HepG2 (cell line): ENCODE data around the gene ANXA6. TPM values are rescaled to one million over a fixed set of nuclear protein-coding genes. Genes with fewer than 3 reads are reported as not detected.

Experiments used
- FOSL1 ChIP-seq: sonication (generic); formaldehyde crosslinking; IDR thresholded peaks from 2 replicates; pipeline ENCODE4 v1.9.0; 2021; ENCODE audit warnings: missing genetic modification reagents, borderline replicate concordance
- HNF4G ChIP-seq, 2 experiments: sonication (generic) in 1 of 2; formaldehyde crosslinking in 1 of 2; IDR thresholded peaks; 2 replicates each; pipeline versions ENCODE4 v1.4.0 to v1.6.1; 2011 to 2020; ENCODE audit warnings: borderline replicate concordance in 2 of 2, low read depth in 2 of 2, mild to moderate bottlenecking in 2 of 2, low read length in 1 of 2, missing genetic modification reagents in 1 of 2, moderate library complexity in 1 of 2
- JUNB ChIP-seq: sonication (generic); formaldehyde crosslinking; IDR thresholded peaks from 2 replicates; pipeline ENCODE4 v1.8.0; 2022; ENCODE audit warnings: missing genetic modification reagents, mild to moderate bottlenecking, borderline replicate concordance
- MEF2D ChIP-seq: sonication (generic); formaldehyde crosslinking; IDR thresholded peaks from 2 replicates; pipeline ENCODE4 v1.5.1; 2020; ENCODE audit warnings: mild to moderate bottlenecking, missing genetic modification reagents
- NFE2L1 ChIP-seq: sonication (generic); formaldehyde crosslinking; IDR thresholded peaks from 2 replicates; pipeline ENCODE4 v1.4.0; 2020; ENCODE audit warnings: missing genetic modification reagents, mild to moderate bottlenecking, borderline replicate concordance
- NR1H2 ChIP-seq: sonication (generic); formaldehyde crosslinking; IDR thresholded peaks from 2 replicates; pipeline ENCODE4 v1.8.1; 2022; ENCODE audit warnings: low read depth, missing genetic modification reagents, borderline replicate concordance
- RBFOX2 ChIP-seq: fragments of 200-400 bp; formaldehyde crosslinking; IDR thresholded peaks from 2 replicates; pipeline ENCODE4 v1.6.1; 2017; ENCODE audit warnings: low read depth, mild to moderate bottlenecking, low read length
- RCOR2 ChIP-seq: IDR thresholded peaks from 2 replicates; pipeline ENCODE4 v1.6.1; 2016; ENCODE audit warnings: missing biosample characterization, missing genetic modification reagents
- RFXAP ChIP-seq: sonication (generic); formaldehyde crosslinking; IDR thresholded peaks from 2 replicates; pipeline ENCODE4 v1.4.0; 2020; ENCODE audit warnings: missing genetic modification reagents, borderline replicate concordance
- SOX6 ChIP-seq, 2 experiments: fragments of 450-650 bp in 1 of 2; sonication (generic) in 1 of 2; formaldehyde crosslinking in 1 of 2; IDR thresholded peaks; 2 replicates each; pipeline versions ENCODE4 v1.4.0 to v1.6.1; 2017 to 2020; ENCODE audit warnings: antibody characterized with exemption in 1 of 2, mild to moderate bottlenecking in 1 of 2, missing genetic modification reagents in 1 of 2
- SPEN ChIP-seq: sonication (generic); formaldehyde crosslinking; IDR thresholded peaks from 2 replicates; pipeline ENCODE4 v1.5.1; 2020; ENCODE audit warnings: low read depth, mild to moderate bottlenecking, missing genetic modification reagents
- THYN1 ChIP-seq: sonication (generic); formaldehyde crosslinking; IDR thresholded peaks from 2 replicates; pipeline ENCODE4 v1.8.1; 2023; ENCODE audit warnings: low read depth, mild to moderate bottlenecking, moderate library complexity, missing genetic modification reagents, borderline replicate concordance
- YEATS2 ChIP-seq: sonication (generic); formaldehyde crosslinking; IDR thresholded peaks from 2 replicates; pipeline ENCODE4 v1.4.0; 2020; ENCODE audit warnings: missing genetic modification reagents, borderline replicate concordance
- ZFP36L1 ChIP-seq: sonication (generic); formaldehyde crosslinking; IDR thresholded peaks from 2 replicates; pipeline ENCODE4 v1.8.0; 2022; ENCODE audit warnings: mild to moderate bottlenecking, missing genetic modification reagents, moderate library complexity
- ZFP82 ChIP-seq: sonication (generic); formaldehyde crosslinking; IDR thresholded peaks from 2 replicates; pipeline ENCODE4 v1.5.1; 2020; ENCODE audit warnings: mild to moderate bottlenecking, missing genetic modification reagents, borderline replicate concordance
- ZNF136 ChIP-seq: sonication (generic); formaldehyde crosslinking; IDR thresholded peaks from 2 replicates; pipeline ENCODE4 v1.8.1; 2022; ENCODE audit warnings: low read depth, mild to moderate bottlenecking, moderate library complexity, missing genetic modification reagents
- ZNF224 ChIP-seq: sonication (generic); formaldehyde crosslinking; IDR thresholded peaks from 2 replicates; pipeline ENCODE4 v1.5.0; 2020; ENCODE audit warnings: mild to moderate bottlenecking, missing genetic modification reagents
- ZNF280B ChIP-seq: sonication (generic); formaldehyde crosslinking; IDR thresholded peaks from 2 replicates; pipeline ENCODE4 v1.5.0; 2020; ENCODE audit warnings: missing genetic modification reagents, mild to moderate bottlenecking, borderline replicate concordance
- ZNF292 ChIP-seq: sonication (generic); formaldehyde crosslinking; IDR thresholded peaks from 2 replicates; pipeline ENCODE4 v1.8.1; 2022; ENCODE audit warnings: mild to moderate bottlenecking, low read depth, missing genetic modification reagents, borderline replicate concordance
- ZNF33A ChIP-seq: sonication (generic); formaldehyde crosslinking; IDR thresholded peaks from 2 replicates; pipeline ENCODE4 v1.5.1; 2020; ENCODE audit warnings: missing genetic modification reagents, mild to moderate bottlenecking, moderate library complexity, borderline replicate concordance
- ZNF343 ChIP-seq: sonication (generic); formaldehyde crosslinking; IDR thresholded peaks from 2 replicates; pipeline ENCODE4 v1.4.0; 2020; ENCODE audit warnings: mild to moderate bottlenecking, missing genetic modification reagents
- ZNF496 ChIP-seq: sonication (generic); formaldehyde crosslinking; IDR thresholded peaks from 2 replicates; pipeline ENCODE4 v1.8.1; 2023; ENCODE audit warnings: mild to moderate bottlenecking, moderate library complexity, missing genetic modification reagents; ENCODE audit not compliant: insufficient replicate concordance
- ZNF576 ChIP-seq: sonication (generic); formaldehyde crosslinking; IDR thresholded peaks from 2 replicates; pipeline ENCODE4 v1.4.0; 2020; ENCODE audit warnings: mild to moderate bottlenecking, missing genetic modification reagents
- ZNF614 ChIP-seq: IDR thresholded peaks from 2 replicates; pipeline ENCODE4 v1.6.1; 2018; ENCODE audit warnings: missing biosample characterization, missing genetic modification reagents, inconsistent platforms, borderline replicate concordance
- polyA plus RNA-seq, 8 experiments: library from polyadenylated mRNA; depleted of rRNA in 3 of 8; stranded (reverse) in 7 of 8; unstranded in 1 of 8; fragments of >200 nt; fragmentation: Illumina TruSeq in 4 of 8; extraction: Trizol in 4 of 8; gene quantifications; 2 replicates each; pipeline versions ENCODE4 v1.2.1 to v1.2.3, GENCODE V29; 2011 to 2016; ENCODE audit warnings: low read depth in 4 of 8, missing spikeins in 1 of 8, mixed read lengths in 1 of 8; ENCODE audit not compliant: insufficient read depth in 1 of 8
- total RNA-seq, 5 experiments: library from RNA; depleted of rRNA; stranded (reverse); fragments of >200 nt; fragmentation: Illumina TruSeq; extraction: Trizol; gene quantifications; 2 replicates each; pipeline ENCODE4 v1.2.3, GENCODE V29; 2016; ENCODE audit warnings: low read depth in 1 of 5
- TF ChIP-seq, protein P1 (sequence below): IDR thresholded peaks from 2 replicates; pipeline ENCODE4 v1.6.1; 2016; ENCODE audit warnings: missing biosample characterization, missing genetic modification reagents, low read depth

ANXA6 gene
- total and polyA plus RNA-seq, 2 of the 13 experiments (the other 11 are each of a cell fraction or from before 2014, with no cell fraction given) = 103 to 125 TPM

GRCh38 chr5:151080613-151081430 is 76.8 kb downstream of the ANXA6 start, which contains the start of gene TNIP1 (continued):
- no peak for TF ChIP-seq THYN1 (CRISPR knock-in tag)
- TF ChIP-seq ZFP82 (CRISPR knock-in tag) = no peak; the same call in 1 of the 2 replicates
- TF ChIP-seq RFXAP (CRISPR knock-in tag) = peak; percentile 72; the same call in 1 of the 2 replicates
- TF ChIP-seq JUNB (CRISPR knock-in tag) = no peak
- peak; percentile 74; the same call in 1 of the 2 replicates for TF ChIP-seq ZNF280B
- TF ChIP-seq NFE2L1 (CRISPR knock-in tag) = no peak
- TF ChIP-seq ZNF292 = no peak
- TF ChIP-seq MEF2D (CRISPR knock-in tag) = peak; percentile 79
- peak; percentile 87 for TF ChIP-seq SPEN
- no peak for TF ChIP-seq RCOR2 (CRISPR knock-in tag)
- peak; percentile 59; the same call in 1 of the 2 replicates for TF ChIP-seq ZFP36L1 (CRISPR knock-in tag)
- TF ChIP-seq ZNF136 (CRISPR knock-in tag) = 0 out of 2 replicates have a peak, but pooled peaks have one; percentile 16
- peak; percentile 97 for TF ChIP-seq RBFOX2
- no peak for TF ChIP-seq FOSL1 (CRISPR knock-in tag)
- TF ChIP-seq ZNF496 = no peak
- no peak for TF ChIP-seq HNF4G (IDR thresholded peaks at IDR 0.05; ENCODE audit: borderline replicate concordance, low read depth, low read length)
- 0 out of 2 replicates have a peak, but pooled peaks have one; percentile 42 for TF ChIP-seq HNF4G (CRISPR knock-in tag; IDR thresholded peaks at IDR 0.05; ENCODE audit: borderline replicate concordance, low read depth)
- TF ChIP-seq ZNF614 (CRISPR knock-in tag) = 0 out of 2 replicates have a peak, but pooled peaks have one; percentile 16
- peak; percentile 79 for TF ChIP-seq YEATS2
- TF ChIP-seq ZNF576 (CRISPR knock-in tag) = 0 out of 2 replicates have a peak, but pooled peaks have one; percentile 41
- peak; percentile 43; the same call in 1 of the 2 replicates for TF ChIP-seq ZNF224 (CRISPR knock-in tag)
- peak; percentile 89 for TF ChIP-seq ZNF33A
- TF ChIP-seq SOX6 (IDR thresholded peaks at IDR 0.05) = no peak
- peak; percentile 57 for TF ChIP-seq SOX6 (CRISPR knock-in tag; IDR thresholded peaks at IDR 0.05)
- peak; percentile 25; the same call in 1 of the 2 replicates for TF ChIP-seq ZNF343
- TF ChIP-seq, protein P1, sequence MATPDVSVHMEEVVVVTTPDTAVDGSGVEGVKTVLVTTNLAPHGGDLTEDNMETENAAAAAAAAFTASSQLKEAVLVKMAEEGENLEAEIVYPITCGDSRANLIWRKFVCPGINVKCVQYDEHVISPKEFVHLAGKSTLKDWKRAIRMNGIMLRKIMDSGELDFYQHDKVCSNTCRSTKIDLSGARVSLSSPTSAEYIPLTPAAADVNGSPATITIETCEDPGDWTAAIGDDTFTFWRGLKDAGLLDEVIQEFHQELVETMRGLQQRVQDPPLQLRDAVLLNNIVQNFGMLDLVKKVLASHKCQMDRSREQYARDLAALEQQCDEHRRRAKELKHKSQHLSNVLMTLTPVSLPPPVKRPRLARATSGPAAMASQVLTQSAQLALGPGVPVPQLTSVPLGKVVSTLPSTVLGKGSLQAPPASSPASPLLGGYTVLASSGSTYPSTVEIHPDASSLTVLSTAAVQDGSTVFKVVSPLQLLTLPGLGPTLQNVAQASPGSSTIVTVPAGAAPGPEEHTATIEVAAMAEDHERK (CRISPR knock-in tag) = peak; percentile 38; the same call in 1 of the 2 replicates
- no peak for TF ChIP-seq NR1H2 (CRISPR knock-in tag)
